DOHH2 (cell line): ENCODE results near the gene MARVELD1.

ENCODE experiments used
- CTCF ChIP-seq: fragments of 200-600 bp; sonication (generic); IDR thresholded peaks from one replicate; pipeline ENCODE4 v1.5.1; 2014; ENCODE audit warnings: antibody characterized with exemption, mild to moderate bottlenecking, low read depth, low read length; ENCODE audit not compliant: poor library complexity, severe bottlenecking
- EZH2phosphoT487 ChIP-seq: fragments of 200-600 bp; sonication (generic); IDR thresholded peaks from 2 replicates; pipeline ENCODE4 v1.6.1; 2017; ENCODE audit warnings: borderline replicate concordance, mild to moderate bottlenecking, antibody characterized with exemption, low read length, moderate library complexity, mixed read lengths

GRCh38 chr10:97690133-97690532 is 23.4 kb upstream of the MARVELD1 start:
- no peak for TF ChIP-seq CTCF
- no peak for TF ChIP-seq EZH2phosphoT487
